Glomerular visceral epithelial cell (primary cell): ENCODE data around the gene FNIP1.
A peak's percentile ranks its signal among the peaks of the same experiment; 100 is the strongest.
"Not testable (repeated sequence)": the region's sequence is repeated elsewhere in the genome, so short reads cannot be mapped to it uniquely, and the experiment has no call there.

Experiments used
- DNase-seq: peaks from one replicate; pipeline ENCODE4 v3.0.0-alpha.2; 2016; ENCODE audit errors: extremely low spot score

FNIP1 gene

GRCh38 chr5:131684595-131684994 is 112.2 kb downstream of the FNIP1 start:
- no peak for DNase-seq

- DNase-seq: no peak
Measured at GRCh38 chr5:131684051-131684450, 112.8 kb downstream of the FNIP1 start.

GRCh38 chr5:131682826-131683225 is 114.0 kb downstream of the FNIP1 start:
- no peak for DNase-seq

GRCh38 chr5:131682175-131682574 is 114.6 kb downstream of the FNIP1 start:
- no peak for DNase-seq

GRCh38 chr5:131679911-131680310 is 116.9 kb downstream of the FNIP1 start:
- peak; percentile 33 for DNase-seq

GRCh38 chr5:131678273-131678672 is 118.5 kb downstream of the FNIP1 start:
- DNase-seq: not testable (repeated sequence)

GRCh38 chr5:131677115-131677514 is 119.7 kb downstream of the FNIP1 start:
- DNase-seq: no peak

- DNase-seq: no peak
Measured at GRCh38 chr5:131672776-131673175, 124.0 kb downstream of the FNIP1 start.

- DNase-seq: no peak
Measured at GRCh38 chr5:131671994-131672655, 124.7 kb downstream of the FNIP1 start.

- no peak for DNase-seq
Measured at GRCh38 chr5:131671409-131671808, 125.4 kb downstream of the FNIP1 start.

GRCh38 chr5:131664929-131665328 is 131.9 kb downstream of the FNIP1 start:
- DNase-seq: no peak

- no peak for DNase-seq
Measured at GRCh38 chr5:131661933-131662332, 134.9 kb downstream of the FNIP1 start.

GRCh38 chr5:131659841-131660240 is 137.0 kb downstream of the FNIP1 start:
- DNase-seq: no peak

- DNase-seq: no peak
Measured at GRCh38 chr5:131659290-131659689, 137.5 kb downstream of the FNIP1 start.

GRCh38 chr5:131654776-131655175 is 142.0 kb downstream of the FNIP1 start:
- no peak for DNase-seq

- DNase-seq: no peak
Measured at GRCh38 chr5:131654309-131654708, 142.5 kb downstream of the FNIP1 start.

GRCh38 chr5:131649161-131649560 is 147.7 kb downstream of the FNIP1 start:
- DNase-seq: no peak

GRCh38 chr5:131647048-131647769 is 149.6 kb downstream of the FNIP1 start:
- no peak for DNase-seq

GRCh38 chr5:131644822-131645221 is 152.0 kb downstream of the FNIP1 start:
- no peak for DNase-seq

GRCh38 chr5:131644370-131644769 is 152.4 kb downstream of the FNIP1 start:
- DNase-seq: no peak

GRCh38 chr5:131641494-131641893 is 155.3 kb downstream of the FNIP1 start:
- no peak for DNase-seq

- DNase-seq: no peak
Measured at GRCh38 chr5:131640043-131640856, 156.6 kb downstream of the FNIP1 start.

GRCh38 chr5:131639148-131639547 is 157.7 kb downstream of the FNIP1 start:
- DNase-seq: no peak
